GM18951 (cell line): ENCODE data around the gene TCF12.

Experiments
- POLR2A ChIP-seq: IDR thresholded peaks from 4 replicates; pipeline ENCODE4 v1.6.1; 2011; ENCODE audit warnings: mild to moderate bottlenecking; ENCODE audit not compliant: insufficient read length, insufficient read depth; ENCODE audit errors: extremely low read depth
- in situ Hi-C: fragments of 300-500 bp; cut with MboI; formaldehyde crosslinking; loops from one replicate; pipeline ENCODE4 v1.12.0; 2022; ENCODE audit warnings: low sequenced_read_pairs, mixed read lengths, inconsistent platforms; ENCODE audit not compliant: unreplicated experiment

Gene TCF12

DNA sequence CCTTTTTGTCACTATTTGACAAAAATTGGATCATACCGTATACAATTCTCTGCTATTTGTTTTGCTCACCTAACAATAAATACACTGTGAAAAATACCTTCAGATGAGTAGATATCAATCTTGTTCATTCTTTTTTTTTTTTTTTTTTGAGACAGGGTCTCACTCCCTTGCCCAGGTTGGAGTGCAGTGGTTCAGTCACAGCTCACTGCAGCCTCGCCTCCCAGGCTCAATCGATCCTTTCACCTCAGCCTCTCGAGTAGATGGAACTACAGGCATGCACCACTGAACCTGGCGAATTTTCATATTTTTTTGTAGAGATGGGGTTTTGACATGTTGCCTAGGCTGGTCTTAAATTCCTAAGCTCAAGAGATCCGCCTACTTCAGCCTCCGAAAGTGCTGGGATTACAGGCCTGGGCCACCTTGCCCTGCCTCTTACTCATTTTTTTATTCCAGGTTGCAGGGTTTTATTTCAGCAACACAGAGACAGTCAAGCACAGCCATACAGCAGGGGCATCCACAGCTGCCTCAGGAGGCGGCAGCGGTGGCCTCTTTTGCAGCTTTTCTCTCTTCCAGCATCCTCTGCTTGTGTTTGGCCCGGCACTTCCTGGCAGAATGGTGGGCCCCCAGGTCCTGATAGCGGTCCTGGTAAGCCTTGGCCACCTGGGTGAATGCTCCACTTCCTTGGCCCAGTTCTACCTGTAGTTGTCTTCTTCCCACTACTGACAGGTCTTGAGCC, 406.7 kb downstream of the TCF12 start:
- in situ Hi-C loops = loop anchor here (25.0 kb wide), 3 partner anchors 313 to 838 kb away; no protein-coding TSS in a partner anchor

GRCh38 chr15:57326196-57326595, 407.8 kb downstream of the TCF12 start:
- in situ Hi-C loops = no loop called here
- no peak for TF ChIP-seq POLR2A

More for the DNA sequence above, 406.7 kb downstream of the TCF12 start:
- no peak for TF ChIP-seq POLR2A

GRCh38 chr15:57327985-57328471, 409.6 kb downstream of the TCF12 start:
- in situ Hi-C loops = no loop called here
- TF ChIP-seq POLR2A = no peak

- in situ Hi-C loops = no loop called here
Measured at GRCh38 chr15:57328479-57328878, 410.0 kb downstream of the TCF12 start.

GRCh38 chr15:57328897-57329296, 410.5 kb downstream of the TCF12 start:
- in situ Hi-C loops = no loop called here
- TF ChIP-seq POLR2A = no peak

More at GRCh38 chr15:57328479-57328878, 410.0 kb downstream of the TCF12 start:
- TF ChIP-seq POLR2A = no peak

DNA sequence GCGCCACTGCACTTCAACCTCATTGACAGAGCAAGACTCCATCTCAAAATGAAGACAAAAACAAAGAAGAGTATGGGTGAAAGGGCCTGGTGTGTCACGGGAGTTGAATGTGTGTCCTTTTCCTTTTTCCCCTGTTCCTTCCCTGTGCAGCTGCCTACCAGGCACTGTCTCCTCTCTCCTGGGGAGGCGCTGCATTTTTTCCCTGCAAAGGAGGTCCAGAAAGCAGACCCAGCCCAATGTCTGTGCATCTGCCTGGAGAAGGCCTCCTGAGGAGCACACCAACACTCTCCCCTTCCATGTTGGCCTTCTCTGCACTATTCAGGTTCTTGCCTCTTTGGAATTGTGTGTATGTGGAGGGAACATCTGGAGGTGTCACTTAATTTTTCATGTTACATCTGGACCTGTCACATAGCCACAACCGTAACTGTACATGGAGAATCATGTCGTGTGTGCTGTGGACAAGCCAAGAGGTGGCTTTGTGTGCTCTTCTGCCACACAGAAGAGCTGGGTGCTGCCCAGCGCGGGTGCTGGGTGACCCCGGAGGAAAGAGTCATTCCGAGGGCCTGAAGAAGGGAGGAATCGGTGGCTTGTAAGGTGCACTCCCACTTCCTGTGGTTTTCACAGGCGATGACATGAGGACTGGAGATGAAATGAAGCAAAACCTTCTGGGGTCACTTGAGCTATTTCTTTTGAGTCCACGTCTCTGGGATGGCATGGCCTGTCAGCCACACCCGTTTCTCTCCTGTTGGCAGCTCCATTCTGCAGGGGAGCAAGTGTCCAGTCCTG, 411.3 kb downstream of the TCF12 start:
- in situ Hi-C loops = no loop called here
- TF ChIP-seq POLR2A = no peak

GRCh38 chr15:57330619-57331340, 412.3 kb downstream of the TCF12 start:
- in situ Hi-C loops = no loop called here
- no peak for TF ChIP-seq POLR2A

GRCh38 chr15:57332326-57332725, 413.9 kb downstream of the TCF12 start:
- in situ Hi-C loops = no loop called here
- no peak for TF ChIP-seq POLR2A

- in situ Hi-C loops = no loop called here
- no peak for TF ChIP-seq POLR2A
Measured at GRCh38 chr15:57333487-57333886, 415.0 kb downstream of the TCF12 start.

DNA sequence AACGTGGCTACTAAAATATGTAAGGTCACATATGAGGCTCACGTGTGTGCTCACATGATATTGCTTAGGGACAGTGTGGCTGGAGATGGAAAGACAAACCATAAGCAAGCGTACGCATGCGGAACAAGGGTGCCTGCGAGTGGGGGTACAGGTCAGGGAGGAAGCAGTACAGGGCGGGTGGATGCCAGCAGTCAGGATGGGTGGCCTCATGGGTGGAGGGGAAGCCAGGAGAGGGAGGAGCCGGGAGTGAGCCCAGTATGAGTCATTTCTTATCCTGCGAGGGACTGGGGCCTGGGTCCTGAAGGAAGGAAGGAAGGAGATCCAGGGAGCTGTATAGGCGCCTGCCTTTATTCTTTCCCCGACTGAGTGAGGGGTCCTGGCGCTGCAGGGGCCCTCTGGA, 415.8 kb downstream of the TCF12 start:
- TF ChIP-seq POLR2A = no peak
- in situ Hi-C loops = no loop called here

DNA sequence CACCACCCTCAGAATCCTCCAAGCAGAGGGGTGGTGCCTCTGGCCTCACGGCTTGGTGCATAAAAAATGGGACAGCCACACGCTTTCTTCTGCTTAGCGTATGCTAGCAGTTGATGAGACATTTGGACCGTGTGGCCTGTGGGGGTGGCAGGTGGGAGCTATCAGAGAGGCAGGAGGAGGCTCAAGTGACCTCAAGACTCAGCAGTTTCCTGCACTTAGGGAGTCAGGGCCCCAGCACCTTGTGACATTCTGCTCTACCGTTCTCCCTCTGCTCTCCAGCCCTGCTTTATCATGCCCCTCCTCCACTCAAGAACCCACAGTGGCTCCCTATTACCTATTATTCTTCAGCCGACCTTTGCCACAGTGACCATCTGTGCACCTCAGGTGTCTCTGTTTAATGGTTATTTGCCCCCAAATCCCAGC, 416.9 kb downstream of the TCF12 start:
- TF ChIP-seq POLR2A = no peak
- in situ Hi-C loops = loop anchor here (5.0 kb wide), 1 partner anchor 192 kb away; no protein-coding TSS in a partner anchor

- in situ Hi-C loops = loop anchor here (5.0 kb wide), 1 partner anchor 192 kb away; no protein-coding TSS in a partner anchor
- TF ChIP-seq POLR2A = no peak
Measured at GRCh38 chr15:57335719-57336118, 417.3 kb downstream of the TCF12 start.
